ENCODE data around the gene IER5L.

DNA sequence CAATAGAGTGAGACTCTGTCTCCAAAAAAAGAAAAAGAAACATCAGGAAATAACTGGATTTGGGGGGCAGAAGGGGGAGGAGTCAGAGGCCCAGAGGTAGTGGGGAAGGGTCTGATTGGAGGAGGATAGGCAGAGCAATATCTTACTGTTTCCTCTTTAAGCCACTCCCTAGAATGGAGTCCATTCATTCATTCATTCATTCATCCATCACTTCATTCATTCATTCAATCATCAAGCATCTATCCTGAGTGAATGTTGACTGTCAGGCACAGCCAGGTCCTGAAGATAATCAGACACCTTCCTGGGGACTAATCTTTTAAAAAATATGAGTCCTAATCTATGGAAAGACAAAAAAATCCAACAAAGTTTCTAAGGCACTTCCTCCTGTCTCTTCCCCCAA lies 12.9 kb downstream of the IER5L start:
- TF ChIP-seq, protein P1, sequence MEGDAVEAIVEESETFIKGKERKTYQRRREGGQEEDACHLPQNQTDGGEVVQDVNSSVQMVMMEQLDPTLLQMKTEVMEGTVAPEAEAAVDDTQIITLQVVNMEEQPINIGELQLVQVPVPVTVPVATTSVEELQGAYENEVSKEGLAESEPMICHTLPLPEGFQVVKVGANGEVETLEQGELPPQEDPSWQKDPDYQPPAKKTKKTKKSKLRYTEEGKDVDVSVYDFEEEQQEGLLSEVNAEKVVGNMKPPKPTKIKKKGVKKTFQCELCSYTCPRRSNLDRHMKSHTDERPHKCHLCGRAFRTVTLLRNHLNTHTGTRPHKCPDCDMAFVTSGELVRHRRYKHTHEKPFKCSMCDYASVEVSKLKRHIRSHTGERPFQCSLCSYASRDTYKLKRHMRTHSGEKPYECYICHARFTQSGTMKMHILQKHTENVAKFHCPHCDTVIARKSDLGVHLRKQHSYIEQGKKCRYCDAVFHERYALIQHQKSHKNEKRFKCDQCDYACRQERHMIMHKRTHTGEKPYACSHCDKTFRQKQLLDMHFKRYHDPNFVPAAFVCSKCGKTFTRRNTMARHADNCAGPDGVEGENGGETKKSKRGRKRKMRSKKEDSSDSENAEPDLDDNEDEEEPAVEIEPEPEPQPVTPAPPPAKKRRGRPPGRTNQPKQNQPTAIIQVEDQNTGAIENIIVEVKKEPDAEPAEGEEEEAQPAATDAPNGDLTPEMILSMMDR (IDR thresholded peaks at IDR 0.05) = no peak
- no peak for TF ChIP-seq POLR2A (IDR thresholded peaks at IDR 0.05)
